GM23248 (cell line): Measurements from ENCODE around the gene MAT2B. TPM values are rescaled to one million over a fixed set of nuclear protein-coding genes. Genes with fewer than 3 reads are reported as not detected.

Source experiments
- DNase-seq: peaks from one replicate; pipeline ENCODE4 v3.0.0-alpha.2; 2015
- H2AFZ ChIP-seq: fragments of 200-600 bp; sonication (generic); 2 replicates; pipeline ENCODE4 v1.6.1; 2016; ENCODE audit warnings: antibody characterized with exemption
- H3F3A ChIP-seq: fragments of 200-600 bp; sonication (generic); 2 replicates; pipeline ENCODE4 v1.6.1; 2016; ENCODE audit warnings: mild to moderate bottlenecking, antibody characterized with exemption, mixed run types; ENCODE audit not compliant: insufficient read depth
- H3K27ac ChIP-seq: fragments of 200-600 bp; sonication (generic); 2 replicates; pipeline ENCODE4 v1.5.1; 2016; ENCODE audit warnings: mild to moderate bottlenecking
- H3K27me3 ChIP-seq: fragments of 200-600 bp; sonication (generic); replicated peaks from 2 replicates; pipeline ENCODE4 v1.6.1; 2016; ENCODE audit warnings: mild to moderate bottlenecking; ENCODE audit not compliant: insufficient read depth
- H3K36me3 ChIP-seq: fragments of 200-600 bp; sonication (generic); 2 replicates; pipeline ENCODE4 v1.6.1; 2016; ENCODE audit warnings: low read depth, mild to moderate bottlenecking
- H3K4me1 ChIP-seq: fragments of 200-600 bp; sonication (generic); 2 replicates; pipeline ENCODE4 v1.6.1; 2016; ENCODE audit warnings: mild to moderate bottlenecking; ENCODE audit not compliant: insufficient read depth
- H3K4me2 ChIP-seq: fragments of 200-600 bp; sonication (generic); one replicate; pipeline ENCODE4 v1.6.1; 2016; ENCODE audit warnings: mild to moderate bottlenecking; ENCODE audit not compliant: unreplicated experiment
- H3K4me3 ChIP-seq: fragments of 200-600 bp; sonication (generic); 2 replicates; pipeline ENCODE4 v1.5.1; 2016; ENCODE audit warnings: mild to moderate bottlenecking
- H3K79me2 ChIP-seq: fragments of 200-600 bp; sonication (generic); 2 replicates; pipeline ENCODE4 v1.6.1; 2016; ENCODE audit warnings: mild to moderate bottlenecking; ENCODE audit not compliant: insufficient read depth
- H3K9ac ChIP-seq: fragments of 200-600 bp; sonication (generic); 2 replicates; pipeline ENCODE4 v1.6.1; 2016; ENCODE audit warnings: mild to moderate bottlenecking
- H3K9me2 ChIP-seq: fragments of 200-600 bp; sonication (generic); 2 replicates; pipeline ENCODE4 v1.6.1; 2016; ENCODE audit warnings: mixed run types, mild to moderate bottlenecking, moderate library complexity; ENCODE audit not compliant: insufficient read depth
- H3K9me3 ChIP-seq: fragments of 200-600 bp; sonication (generic); one replicate; pipeline ENCODE4 v1.6.1; 2017; ENCODE audit warnings: low read depth
- H4K20me1 ChIP-seq: fragments of 200-600 bp; sonication (generic); 2 replicates; pipeline ENCODE4 v1.6.0; 2016; ENCODE audit not compliant: insufficient read depth
- EZH2 ChIP-seq: fragments of 200-600 bp; sonication (generic); IDR thresholded peaks from 2 replicates; pipeline ENCODE4 v1.6.1; 2018; ENCODE audit warnings: antibody characterized with exemption, mild to moderate bottlenecking; ENCODE audit not compliant: insufficient read depth, poor library complexity, severe bottlenecking
- EZH2phosphoT487 ChIP-seq: fragments of 200-600 bp; sonication (generic); IDR thresholded peaks from 2 replicates; pipeline ENCODE4 v1.6.1; 2018; ENCODE audit warnings: antibody characterized with exemption, moderate library complexity, mild to moderate bottlenecking, low read depth; ENCODE audit not compliant: insufficient read depth
- WGBS, 2 experiments: methylation state at CpG; one replicate each; pipeline ENCODE4 v1.1.6; 2015 to 2017; ENCODE audit warnings: low lambda C conversion rate in 2 of 2, low coverage in 1 of 2; ENCODE audit errors: missing lambda C conversion rate in 2 of 2; 5-methylcytosine and 5-hydroxymethylcytosine counted together
- in situ Hi-C: fragments of 300-500 bp; cut with MboI; formaldehyde crosslinking; loops from 2 replicates; pipeline ENCODE4 v1.15.0; 2020
- polyA plus RNA-seq: library from polyadenylated mRNA; unstranded; fragments of >200 nt; fragmentation: Nextera tagmentation; extraction: Ambion mirVana; gene quantifications from 2 replicates; pipeline ENCODE4 v1.2.1, GENCODE V29; 2016
- total RNA-seq: library from RNA; depleted of rRNA; stranded (reverse); fragments of >200 nt; shearing (Covaris generic); gene quantifications from 2 replicates; pipeline ENCODE4 v1.2.3, GENCODE V29; 2014

MAT2B gene
- total and polyA plus RNA-seq, 2 experiments from 2014 or later, result 63.1 to 95.5 TPM

GRCh38 chr5:163563112-163563511, 57.7 kb downstream of the MAT2B start:
- H3K4me3 ChIP-seq, result no peak overlapping the region
- in situ Hi-C loops, result loop anchor here (10.0 to 25.0 kb wide), 3 partner anchors 449 to 1649 kb away; no protein-coding TSS in a partner anchor
- no peaks in the 10 kb centered on the region for H3K79me2 ChIP-seq
- peaks cover 17% of the 10 kb centered on the region; the same call in 1 of the 2 replicates for H3K27me3 ChIP-seq
- no peak for TF ChIP-seq EZH2phosphoT487
- no peak for TF ChIP-seq EZH2
- no peaks in the 10 kb centered on the region for H3K36me3 ChIP-seq
- H2AFZ ChIP-seq, result no peak overlapping the region
- peaks cover 8% of the 10 kb centered on the region for H3F3A ChIP-seq
- WGBS, 2 experiments, result 38 to 42% methylated on average over 1 of the region's 1 CpG
- no peak overlapping the region for H3K4me2 ChIP-seq
- H3K9me3 ChIP-seq, result no peaks in the 10 kb centered on the region
- H3K27ac ChIP-seq, result no peak overlapping the region
- no peak overlapping the region for H3K9ac ChIP-seq
- no peak for DNase-seq
- peaks cover 21% of the 10 kb centered on the region for H3K4me1 ChIP-seq
- no peaks in the 10 kb centered on the region for H3K9me2 ChIP-seq
- no peaks in the 10 kb centered on the region for H4K20me1 ChIP-seq

GRCh38 chr5:163563880-163564279, 58.5 kb downstream of the MAT2B start:
- Histone ChIP-seq H3K27ac (no peak overlapping the region), H3K4me1 (peaks cover 23% of the 10 kb centered on the region), H3K36me3 (no peaks in the 10 kb centered on the region), H3K4me3 (no peak overlapping the region), H3K4me2 (no peak overlapping the region), H3K79me2 (no peaks in the 10 kb centered on the region), H3K27me3 (peaks cover 17% of the 10 kb centered on the region; the same call in 1 of the 2 replicates), H2AFZ (no peak overlapping the region), H3K9me3 (no peaks in the 10 kb centered on the region), H3K9me2 (no peaks in the 10 kb centered on the region), H3F3A (peaks cover 14% of the 10 kb centered on the region), H3K9ac (no peak overlapping the region), H4K20me1 (no peaks in the 10 kb centered on the region)
- DNase-seq, result no peak
- TF ChIP-seq EZH2, result no peak
- TF ChIP-seq EZH2phosphoT487, result no peak
- in situ Hi-C loops, result loop anchor here (10.0 to 25.0 kb wide), 3 partner anchors 448 to 1648 kb away; no protein-coding TSS in a partner anchor
- WGBS, 2 experiments, result 21 to 22% methylated on average over 3 of the region's 3 CpGs

- Histone ChIP-seq H3K4me1 (peaks cover 24% of the 10 kb centered on the region), H3K9me3 (no peaks in the 10 kb centered on the region), H4K20me1 (no peaks in the 10 kb centered on the region), H3K9ac (no peak overlapping the region), H3K9me2 (no peaks in the 10 kb centered on the region), H3K27ac (no peak overlapping the region), H3F3A (peaks cover 14% of the 10 kb centered on the region), H3K36me3 (no peaks in the 10 kb centered on the region), H3K4me2 (no peak overlapping the region), H3K4me3 (no peak overlapping the region), H2AFZ (no peak overlapping the region), H3K79me2 (no peaks in the 10 kb centered on the region), H3K27me3 (peaks cover 17% of the 10 kb centered on the region; the same call in 1 of the 2 replicates)
- WGBS, 2 experiments, result 8 to 9% methylated on average over 7 of the region's 7 CpGs
- peak; percentile 72 for DNase-seq
- in situ Hi-C loops, result loop anchor here (10.0 to 25.0 kb wide), 3 partner anchors 448 to 1648 kb away; no protein-coding TSS in a partner anchor
- no peak for TF ChIP-seq EZH2phosphoT487
- no peak for TF ChIP-seq EZH2
Observed at GRCh38 chr5:163564321-163564938, 59.0 kb downstream of the MAT2B start.

- 4 to 5% methylated on average over 11 of the region's 11 CpGs for WGBS, 2 experiments
- H3K9me3 ChIP-seq, result no peaks in the 10 kb centered on the region
- in situ Hi-C loops, result loop anchor here (10.0 to 25.0 kb wide), 3 partner anchors 447 to 1647 kb away; no protein-coding TSS in a partner anchor
- no peaks in the 10 kb centered on the region for H3K9me2 ChIP-seq
- no peak overlapping the region for H3K27ac ChIP-seq
- peaks cover 14% of the 10 kb centered on the region for H3F3A ChIP-seq
- DNase-seq, result peak; percentile 49
- H3K79me2 ChIP-seq, result no peaks in the 10 kb centered on the region
- peak overlapping the region; percentile 77 for H2AFZ ChIP-seq
- peaks cover 8% of the 10 kb centered on the region; the same call in 1 of the 2 replicates for H3K27me3 ChIP-seq
- H3K4me2 ChIP-seq, result peak overlapping the region; percentile 80
- H3K9ac ChIP-seq, result no peak overlapping the region
- peak overlapping the region; percentile 69 for H3K4me3 ChIP-seq
- TF ChIP-seq EZH2phosphoT487 (no peak), EZH2 (no peak)
- no peaks in the 10 kb centered on the region for H4K20me1 ChIP-seq
- H3K36me3 ChIP-seq, result no peaks in the 10 kb centered on the region
- H3K4me1 ChIP-seq, result peaks cover 27% of the 10 kb centered on the region
Observed at GRCh38 chr5:163565492-163565891, 60.1 kb downstream of the MAT2B start.
